ENCODE data around the gene CALCOCO1. TPM values are rescaled to one million over a fixed set of nuclear protein-coding genes. Genes with fewer than 3 reads are reported as not detected.
A peak's percentile ranks its signal among the peaks of the same experiment; 100 is the strongest.

The CALCOCO1 gene
- total RNA-seq, 1 experiment from 2014 or later, result 20.4 TPM

DNA sequence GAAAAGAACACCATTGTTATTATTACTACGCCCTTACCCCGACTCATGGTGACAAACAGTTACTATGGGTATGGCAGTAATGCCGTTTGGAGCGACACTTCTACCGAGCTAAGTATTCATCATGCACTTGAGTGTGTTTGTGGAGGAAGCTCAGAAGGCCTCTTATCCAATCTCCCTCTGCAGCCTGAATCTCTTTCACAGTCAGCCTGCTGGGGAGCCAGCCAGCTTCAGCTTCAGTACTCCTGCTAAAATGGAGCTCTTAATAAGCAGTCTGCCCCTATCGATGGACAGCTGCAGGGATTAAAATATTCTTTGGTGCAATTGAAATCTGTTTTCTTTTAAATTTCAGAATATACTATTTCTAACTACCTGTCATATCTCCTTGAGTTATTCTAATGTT lies 26.7 kb downstream of the CALCOCO1 start:
- CTCF ChIA-PET, result interaction anchor here (0.5 to 2.5 kb wide), 3 partner anchors 43 to 175 kb away, joined by 6 to 15 read pairs (median 7); no protein-coding TSS in a partner anchor
- BruUV-seq (replicated peaks), result no TSS peak
- no peaks in the 10 kb centered on the region for H4K20me1 ChIP-seq (ENCODE audit: low read length)
- no peaks in the 10 kb centered on the region for H3F3A ChIP-seq (ENCODE audit: low read length, unreplicated experiment)
- intact Hi-C loops (cut with micrococcal nuclease), result no loop called here
- no peaks in the 10 kb centered on the region for H3K36me3 ChIP-seq (ENCODE audit: low read depth, low read length)
- POLR2A ChIA-PET (ENCODE audit: unreplicated experiment), result no interaction called here
- no peak overlapping the region for H2AFZ ChIP-seq (ENCODE audit: low read length)
- H3K27me3 ChIP-seq (ENCODE audit: low read length), result 0 out of 2 replicates have a peak, but pooled peaks cover 4% of the 10 kb centered on the region
- H3K9me3 ChIP-seq (ENCODE audit: low read length), result no peaks in the 10 kb centered on the region
- H3K79me2 ChIP-seq (ENCODE audit: low read length), result no peaks in the 10 kb centered on the region
- ATAC-seq (no peak), DNase-seq (peak; percentile 7)
- H3K9ac ChIP-seq (ENCODE audit: low read length), result no peak overlapping the region
- no peak overlapping the region for H3K4me2 ChIP-seq (ENCODE audit: low read length)
- H3K9me2 ChIP-seq (replicated peaks; ENCODE audit: low read length), result no peaks in the 10 kb centered on the region
- TF ChIP-seq, protein P1, sequence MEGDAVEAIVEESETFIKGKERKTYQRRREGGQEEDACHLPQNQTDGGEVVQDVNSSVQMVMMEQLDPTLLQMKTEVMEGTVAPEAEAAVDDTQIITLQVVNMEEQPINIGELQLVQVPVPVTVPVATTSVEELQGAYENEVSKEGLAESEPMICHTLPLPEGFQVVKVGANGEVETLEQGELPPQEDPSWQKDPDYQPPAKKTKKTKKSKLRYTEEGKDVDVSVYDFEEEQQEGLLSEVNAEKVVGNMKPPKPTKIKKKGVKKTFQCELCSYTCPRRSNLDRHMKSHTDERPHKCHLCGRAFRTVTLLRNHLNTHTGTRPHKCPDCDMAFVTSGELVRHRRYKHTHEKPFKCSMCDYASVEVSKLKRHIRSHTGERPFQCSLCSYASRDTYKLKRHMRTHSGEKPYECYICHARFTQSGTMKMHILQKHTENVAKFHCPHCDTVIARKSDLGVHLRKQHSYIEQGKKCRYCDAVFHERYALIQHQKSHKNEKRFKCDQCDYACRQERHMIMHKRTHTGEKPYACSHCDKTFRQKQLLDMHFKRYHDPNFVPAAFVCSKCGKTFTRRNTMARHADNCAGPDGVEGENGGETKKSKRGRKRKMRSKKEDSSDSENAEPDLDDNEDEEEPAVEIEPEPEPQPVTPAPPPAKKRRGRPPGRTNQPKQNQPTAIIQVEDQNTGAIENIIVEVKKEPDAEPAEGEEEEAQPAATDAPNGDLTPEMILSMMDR (conservative IDR thresholded peaks at IDR 0.05; ENCODE audit: low read depth, low read length), result no peak
- TF ChIP-seq EZH2phosphoT487 (IDR thresholded peaks at IDR 0.05; ENCODE audit: borderline replicate concordance, low read length), result no peak
- no peak for TF ChIP-seq EZH2 (IDR thresholded peaks at IDR 0.05; ENCODE audit: low read length, unreplicated experiment)
- no peak overlapping the region for H3K4me3 ChIP-seq (ENCODE audit: low read length)
- no peak overlapping the region for H3K27ac ChIP-seq (ENCODE audit: low read length)
- peaks cover 5% of the 10 kb centered on the region; the same call in 1 of the 2 replicates for H3K4me1 ChIP-seq (ENCODE audit: insufficient read depth, low read length)

DNA sequence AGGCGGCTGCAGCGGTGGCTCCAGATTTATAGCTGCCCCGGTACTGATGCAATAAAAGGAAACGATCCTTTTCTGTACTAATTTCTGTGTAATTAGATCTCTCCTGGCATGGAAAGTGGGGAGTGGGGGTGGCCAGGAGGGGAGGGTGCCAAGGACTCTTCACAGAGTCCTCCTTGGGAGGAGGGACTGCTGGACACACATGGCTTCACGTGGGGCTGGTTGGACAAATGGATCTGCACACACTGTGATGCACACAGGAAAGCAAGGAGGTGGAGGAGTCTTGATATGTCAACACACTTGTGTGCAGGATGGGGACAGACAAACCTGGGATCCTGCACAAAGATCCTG lies 27.6 kb downstream of the CALCOCO1 start:
- ATAC-seq (no peak), DNase-seq (no peak)
- H3K9ac ChIP-seq (ENCODE audit: low read length), result no peak overlapping the region
- no peaks in the 10 kb centered on the region for H4K20me1 ChIP-seq (ENCODE audit: low read length)
- no peaks in the 10 kb centered on the region for H3K79me2 ChIP-seq (ENCODE audit: low read length)
- H3K4me1 ChIP-seq (ENCODE audit: insufficient read depth, low read length), result peaks cover 5% of the 10 kb centered on the region; the same call in 1 of the 2 replicates
- no peaks in the 10 kb centered on the region for H3K36me3 ChIP-seq (ENCODE audit: low read depth, low read length)
- ChIA-PET CTCF (interaction anchor here (0.5 to 2.5 kb wide), 4 partner anchors 19 to 120 kb away, joined by 3 to 15 read pairs (median 6); no protein-coding TSS in a partner anchor), POLR2A (ENCODE audit: unreplicated experiment) (interaction anchor here (0.6 kb wide), 1 partner anchor 74 kb away, joined by 11 read pairs; the partner anchor contains the start of gene ATF7)
- no peaks in the 10 kb centered on the region for H3F3A ChIP-seq (ENCODE audit: low read length, unreplicated experiment)
- H3K9me3 ChIP-seq (ENCODE audit: low read length), result no peaks in the 10 kb centered on the region
- TF ChIP-seq, protein P1 (conservative IDR thresholded peaks at IDR 0.05; ENCODE audit: low read depth, low read length), result no peak
- TF ChIP-seq EZH2phosphoT487 (IDR thresholded peaks at IDR 0.05; ENCODE audit: borderline replicate concordance, low read length) (no peak), EZH2 (IDR thresholded peaks at IDR 0.05; ENCODE audit: low read length, unreplicated experiment) (no peak)
- H3K27ac ChIP-seq (ENCODE audit: low read length), result no peak overlapping the region
- 0 out of 2 replicates have a peak, but pooled peaks cover 4% of the 10 kb centered on the region for H3K27me3 ChIP-seq (ENCODE audit: low read length)
- no peak overlapping the region for H3K4me2 ChIP-seq (ENCODE audit: low read length)
- H3K9me2 ChIP-seq (replicated peaks; ENCODE audit: low read length), result no peaks in the 10 kb centered on the region
- no peak overlapping the region for H2AFZ ChIP-seq (ENCODE audit: low read length)
- intact Hi-C loops (cut with micrococcal nuclease), result no loop called here
- no peak overlapping the region for H3K4me3 ChIP-seq (ENCODE audit: low read length)
- no TSS peak for BruUV-seq (replicated peaks)

DNA sequence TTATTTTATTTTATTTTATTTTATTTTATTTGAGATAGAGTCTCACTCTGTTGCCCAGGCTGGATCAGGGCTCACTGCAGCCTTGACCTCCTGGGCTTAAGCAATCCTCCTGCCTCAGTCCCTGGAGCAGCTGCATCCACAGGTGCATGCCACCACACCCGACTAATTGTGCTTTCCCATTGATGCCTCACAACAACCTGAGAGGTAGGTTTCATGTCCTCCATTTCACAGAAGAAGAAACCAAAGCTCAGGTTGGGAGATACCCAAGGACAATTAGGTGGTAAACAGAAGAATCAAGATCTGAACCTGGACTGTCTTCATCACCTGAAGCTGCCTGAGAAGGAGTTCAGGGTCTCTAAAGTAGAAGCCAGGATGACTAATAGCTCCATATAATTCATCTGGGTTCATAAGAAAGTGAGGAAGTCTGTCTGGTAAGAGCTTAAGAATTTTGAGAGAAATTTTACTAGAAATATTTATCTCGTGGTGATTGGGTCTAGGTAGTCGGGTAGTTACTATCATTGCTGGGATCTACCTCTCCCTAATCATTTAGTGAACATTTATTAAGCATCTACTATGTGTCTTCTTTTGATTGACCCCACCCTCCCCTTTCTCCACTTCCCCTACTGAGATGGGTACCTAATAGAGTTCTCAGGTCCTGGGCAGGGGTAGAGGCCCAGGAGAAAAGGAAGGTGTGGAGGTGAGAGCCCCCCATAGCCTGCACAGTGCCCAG lies 28.1 kb downstream of the CALCOCO1 start:
- Histone ChIP-seq H3K9me2 (replicated peaks; ENCODE audit: low read length) (no peaks in the 10 kb centered on the region), H3K9ac (ENCODE audit: low read length) (no peak overlapping the region), H3K27me3 (ENCODE audit: low read length) (0 out of 2 replicates have a peak, but pooled peaks cover 4% of the 10 kb centered on the region), H3K4me3 (ENCODE audit: low read length) (no peak overlapping the region), H3K4me1 (ENCODE audit: insufficient read depth, low read length) (peaks cover 5% of the 10 kb centered on the region; the same call in 1 of the 2 replicates), H2AFZ (ENCODE audit: low read length) (no peak overlapping the region), H3K4me2 (ENCODE audit: low read length) (no peak overlapping the region), H3K36me3 (ENCODE audit: low read depth, low read length) (no peaks in the 10 kb centered on the region), H3K27ac (ENCODE audit: low read length) (no peak overlapping the region), H3K9me3 (ENCODE audit: low read length) (no peaks in the 10 kb centered on the region), H4K20me1 (ENCODE audit: low read length) (no peaks in the 10 kb centered on the region), H3K79me2 (ENCODE audit: low read length) (no peaks in the 10 kb centered on the region), H3F3A (ENCODE audit: low read length, unreplicated experiment) (no peaks in the 10 kb centered on the region)
- ChIA-PET POLR2A (ENCODE audit: unreplicated experiment) (interaction anchor here (0.6 kb wide), 1 partner anchor 48 kb away, joined by 4 read pairs; no protein-coding TSS in a partner anchor), CTCF (interaction anchor here (0.5 to 2.5 kb wide), 3 partner anchors 20 to 119 kb away, joined by 3 to 15 read pairs (median 5); no protein-coding TSS in a partner anchor)
- intact Hi-C loops (cut with micrococcal nuclease), result no loop called here
- DNase-seq (no peak), ATAC-seq (no peak)
- BruUV-seq (replicated peaks), result no TSS peak
- TF ChIP-seq EZH2phosphoT487 (IDR thresholded peaks at IDR 0.05; ENCODE audit: borderline replicate concordance, low read length), result no peak
- TF ChIP-seq EZH2 (IDR thresholded peaks at IDR 0.05; ENCODE audit: low read length, unreplicated experiment), result no peak
- TF ChIP-seq, protein P1 (conservative IDR thresholded peaks at IDR 0.05; ENCODE audit: low read depth, low read length), result no peak
